Thoracic aorta (tissue), 2 donors: Measurements from ENCODE around the gene PPP1CA. TPM values are rescaled to one million over a fixed set of nuclear protein-coding genes. Genes with fewer than 3 reads are reported as not detected.

Experiments used
- ATAC-seq: fragments of 150-250 bp; one replicate; pipeline ENCODE4 v1.8.0; 2017; ENCODE audit warnings: low read depth; ENCODE audit not compliant: insufficient number of reproducible peaks, low FRiP score
- DNase-seq: peaks from one replicate; pipeline ENCODE4 v3.0.0-alpha.2; 2020; ENCODE audit warnings: low spot score
- H3K27ac ChIP-seq, 2 donors: fragments of 200-600 bp; sonication (generic); 1 replicate in 1 of 2; 2 replicates in 1 of 2; pipeline ENCODE4 v1.5.1; 2016; ENCODE audit warnings: mild to moderate bottlenecking in 2 of 2, moderate library complexity in 2 of 2
- H3K27me3 ChIP-seq: fragments of 200-600 bp; sonication (generic); replicated peaks from 2 replicates; pipeline ENCODE4 v1.6.0; 2016; ENCODE audit warnings: mild to moderate bottlenecking; ENCODE audit not compliant: insufficient read depth
- H3K36me3 ChIP-seq: fragments of 200-600 bp; sonication (generic); one replicate; pipeline ENCODE4 v1.5.1; 2016
- H3K4me1 ChIP-seq, 2 donors: fragments of 200-600 bp; sonication (generic); 1 replicate in 1 of 2; 2 replicates in 1 of 2; pipeline versions ENCODE4 v1.5.1 to v1.6.0; 2016; ENCODE audit warnings: low read depth in 2 of 2, mild to moderate bottlenecking in 1 of 2; ENCODE audit not compliant: control insufficient read depth in 1 of 2
- H3K4me3 ChIP-seq: fragments of 200-600 bp; sonication (generic); 2 replicates; pipeline ENCODE4 v1.5.1; 2016; ENCODE audit warnings: mild to moderate bottlenecking
- H3K9me3 ChIP-seq: fragments of 200-600 bp; sonication (generic); 2 replicates; pipeline ENCODE4 v1.5.1; 2016
- total RNA-seq, 2 donors: library from RNA; depleted of rRNA; stranded (reverse); fragments of >200 nt; gene quantifications; one replicate each; pipeline versions ENCODE4 v1.1.0 to v1.2.3, GENCODE V29; 2016
- TF ChIP-seq, protein P1 (sequence below): fragments of 200-600 bp; sonication (generic); IDR thresholded peaks from one replicate; pipeline ENCODE4 v1.5.1; 2019; ENCODE audit warnings: antibody characterized with exemption

PPP1CA gene
- total RNA-seq, 2 donors from 2014 or later = 74.4 to 77.8 TPM

DNA sequence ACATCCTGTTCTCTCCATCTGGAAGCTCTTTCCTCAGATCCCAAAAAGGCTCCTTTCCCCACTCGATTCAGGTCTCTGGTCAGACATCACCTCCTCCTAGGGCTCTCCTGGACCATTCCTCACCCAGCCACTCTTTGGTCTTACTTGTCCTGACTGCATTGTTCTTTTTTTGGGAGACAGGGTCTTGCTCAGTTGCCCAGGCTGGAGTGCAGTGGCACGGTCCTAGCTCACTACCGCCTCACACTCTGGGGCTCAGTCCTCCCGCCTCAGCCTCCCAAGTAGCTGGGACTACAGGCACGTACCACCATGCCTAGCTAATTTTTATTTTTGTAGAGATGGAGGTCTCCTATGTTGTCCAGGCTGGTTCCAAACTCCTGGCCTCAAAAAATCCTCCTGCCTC is 43.9 kb upstream of the PPP1CA start:
- no peak for DNase-seq
- Histone ChIP-seq H3K9me3 (no peaks in the 10 kb centered on the region), H3K4me1 (peaks cover 7 to 22% of the 10 kb centered on the region in 2 donors), H3K27ac (no peak overlapping the region), H3K4me3 (no peak overlapping the region), H3K27me3 (no peaks in the 10 kb centered on the region), H3K36me3 (no peaks in the 10 kb centered on the region)
- no peak for ATAC-seq
- TF ChIP-seq, protein P1, sequence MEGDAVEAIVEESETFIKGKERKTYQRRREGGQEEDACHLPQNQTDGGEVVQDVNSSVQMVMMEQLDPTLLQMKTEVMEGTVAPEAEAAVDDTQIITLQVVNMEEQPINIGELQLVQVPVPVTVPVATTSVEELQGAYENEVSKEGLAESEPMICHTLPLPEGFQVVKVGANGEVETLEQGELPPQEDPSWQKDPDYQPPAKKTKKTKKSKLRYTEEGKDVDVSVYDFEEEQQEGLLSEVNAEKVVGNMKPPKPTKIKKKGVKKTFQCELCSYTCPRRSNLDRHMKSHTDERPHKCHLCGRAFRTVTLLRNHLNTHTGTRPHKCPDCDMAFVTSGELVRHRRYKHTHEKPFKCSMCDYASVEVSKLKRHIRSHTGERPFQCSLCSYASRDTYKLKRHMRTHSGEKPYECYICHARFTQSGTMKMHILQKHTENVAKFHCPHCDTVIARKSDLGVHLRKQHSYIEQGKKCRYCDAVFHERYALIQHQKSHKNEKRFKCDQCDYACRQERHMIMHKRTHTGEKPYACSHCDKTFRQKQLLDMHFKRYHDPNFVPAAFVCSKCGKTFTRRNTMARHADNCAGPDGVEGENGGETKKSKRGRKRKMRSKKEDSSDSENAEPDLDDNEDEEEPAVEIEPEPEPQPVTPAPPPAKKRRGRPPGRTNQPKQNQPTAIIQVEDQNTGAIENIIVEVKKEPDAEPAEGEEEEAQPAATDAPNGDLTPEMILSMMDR = no peak

DNA sequence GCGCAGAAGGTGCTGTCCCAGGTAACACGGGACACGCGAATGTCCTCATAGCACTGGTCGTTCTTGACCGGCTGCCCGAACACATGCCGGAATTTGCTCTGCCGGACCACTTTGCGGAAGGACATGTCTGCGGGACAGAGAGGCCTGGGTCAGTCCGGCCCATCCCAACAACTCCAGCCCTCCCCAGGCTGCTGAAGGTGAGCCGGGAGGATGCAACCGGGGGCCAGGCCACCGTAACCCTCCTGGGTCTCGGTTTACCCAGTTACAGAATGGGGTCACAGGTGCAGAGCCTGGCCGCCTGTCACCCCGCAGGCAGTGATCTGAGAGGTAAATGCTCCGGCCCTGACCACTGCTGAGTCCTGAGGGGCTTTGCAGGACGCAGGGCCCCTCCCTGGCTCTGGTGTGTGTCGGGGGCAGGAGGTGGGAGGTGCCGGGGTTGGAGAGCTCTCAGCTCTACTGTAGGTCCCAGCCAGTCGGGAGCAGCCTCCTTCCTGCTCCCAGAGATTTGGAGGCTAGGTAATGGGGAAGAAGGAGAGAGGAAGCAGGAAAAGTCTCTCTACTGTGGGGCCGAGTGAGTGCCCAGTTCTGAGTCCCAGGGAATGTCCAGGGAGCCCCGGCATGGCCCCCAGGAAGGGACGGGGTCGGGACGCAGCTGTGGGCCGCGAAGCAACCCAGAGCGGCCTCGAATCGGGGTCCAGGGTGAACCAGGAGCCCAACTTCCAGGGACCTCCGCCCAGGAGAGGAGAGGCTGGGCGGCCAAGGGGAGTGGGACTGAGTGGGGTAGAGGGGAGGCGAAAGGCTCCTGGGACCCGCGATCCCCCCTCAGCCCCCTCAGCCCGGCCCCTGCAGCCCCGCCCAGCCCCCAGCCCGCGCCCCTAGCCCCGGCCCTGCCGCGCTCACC is 41.1 kb upstream of the PPP1CA start:
- Histone ChIP-seq H3K4me3 (peak overlapping the region; percentile 98), H3K9me3 (no peaks in the 10 kb centered on the region), H3K4me1 (peaks cover 12 to 34% of the 10 kb centered on the region in 2 donors), H3K27ac (peak overlapping the region; percentile 86 to 97), H3K36me3 (peaks cover 5% of the 10 kb centered on the region), H3K27me3 (no peaks in the 10 kb centered on the region)
- ATAC-seq = no peak
- TF ChIP-seq, protein P1 = no peak
- no peak for DNase-seq

DNA sequence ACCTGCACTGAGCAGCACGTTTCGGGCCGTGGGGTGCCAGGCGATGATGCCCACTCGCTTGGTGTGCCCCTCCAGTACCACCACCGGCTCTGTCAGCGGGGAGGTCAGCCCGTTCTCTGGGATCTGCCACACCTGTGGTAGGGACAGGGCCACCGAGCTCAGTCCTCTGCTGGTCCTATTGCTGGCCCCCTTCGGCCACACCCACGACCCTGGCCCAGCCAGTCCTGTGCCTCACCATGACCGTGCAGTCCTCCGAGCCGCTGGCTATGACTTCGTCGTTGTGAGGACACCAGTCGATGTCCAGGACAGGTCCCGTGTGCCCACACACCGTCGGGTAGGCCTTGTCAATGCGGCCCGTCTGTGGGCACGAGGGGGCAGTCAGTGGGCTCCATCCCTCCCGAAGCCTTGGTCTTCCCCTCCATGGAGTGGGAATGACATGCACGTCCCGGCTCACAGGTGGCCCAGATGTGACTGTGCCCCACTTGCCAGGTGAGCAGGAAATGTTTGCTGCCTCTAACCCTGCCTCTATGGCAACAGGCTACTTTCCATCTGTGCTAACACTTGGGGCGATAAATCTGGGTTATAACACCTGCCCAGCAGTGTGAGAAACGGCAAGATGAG is 40.2 kb upstream of the PPP1CA start:
- H3K27ac ChIP-seq = no peak overlapping the region
- DNase-seq (no peak), ATAC-seq (no peak)
- no peak overlapping the region for H3K4me3 ChIP-seq
- H3K27me3 ChIP-seq = no peaks in the 10 kb centered on the region
- no peaks in the 10 kb centered on the region for H3K9me3 ChIP-seq
- H3K4me1 ChIP-seq = peaks cover 12 to 34% of the 10 kb centered on the region in 2 donors
- TF ChIP-seq, protein P1 = no peak
- H3K36me3 ChIP-seq = peaks cover 5% of the 10 kb centered on the region

DNA sequence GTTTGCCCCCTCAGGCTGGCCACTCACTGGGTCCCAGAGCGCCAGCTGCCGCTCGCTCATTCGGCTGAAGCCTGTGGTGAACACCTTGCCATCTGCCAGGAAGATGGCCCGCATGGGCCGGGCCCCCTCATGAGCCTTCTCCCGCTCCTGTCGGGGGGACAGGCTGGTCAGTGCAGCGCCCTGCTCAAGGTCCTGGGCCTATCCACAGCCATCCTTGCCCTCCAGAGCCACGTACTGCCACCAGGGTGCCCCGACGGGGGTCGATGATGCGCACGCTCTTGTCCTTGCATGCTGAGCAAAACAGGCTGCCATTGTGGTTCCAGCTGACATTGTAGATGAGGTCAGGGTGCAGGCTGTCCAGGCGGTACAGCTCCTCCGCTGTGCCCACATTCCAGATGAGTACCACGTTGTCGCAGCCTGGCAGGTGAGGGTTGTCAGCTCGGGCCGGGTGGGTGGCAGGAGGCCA is 39.5 kb upstream of the PPP1CA start:
- no peak for ATAC-seq
- Histone ChIP-seq H3K9me3 (no peaks in the 10 kb centered on the region), H3K27ac (no peak overlapping the region), H3K4me3 (no peak overlapping the region), H3K4me1 (peaks cover 12 to 40% of the 10 kb centered on the region in 2 donors), H3K36me3 (peaks cover 5% of the 10 kb centered on the region), H3K27me3 (no peaks in the 10 kb centered on the region)
- DNase-seq = no peak
- TF ChIP-seq, protein P1 = no peak
